Central memory CD8-positive, alpha-beta T cell (primary cell): ENCODE results near the gene MYO1C.

ENCODE experiments used
- ATAC-seq: fragments of 150-1000 bp; cut with Tn5 transposase; replicated peaks from 2 replicates; pipeline ENCODE4 v1.10.0; 2022; ENCODE audit warnings: mild to moderate bottlenecking, moderate FRiP score, moderate number of reproducible peaks; ENCODE audit not compliant: poor library complexity, severe bottlenecking; ENCODE audit errors: extremely low read depth
- DNase-seq, 2 donors: peaks; one replicate each; pipeline ENCODE4 v3.0.0; 2021; ENCODE audit warnings: low spot score in 2 of 2
- H3K27ac Mint-ChIP-seq: one replicate; pipeline ENCODE4 v1.8.0; 2022; ENCODE audit warnings: low read depth, mild to moderate bottlenecking, moderate library complexity, mixed read lengths
- H3K27me3 Mint-ChIP-seq: one replicate; pipeline ENCODE4 v1.8.0; 2022; ENCODE audit warnings: mixed read lengths
- H3K36me3 Mint-ChIP-seq: one replicate; pipeline ENCODE4 v1.8.0; 2022; ENCODE audit warnings: mild to moderate bottlenecking, moderate library complexity, mixed read lengths; ENCODE audit not compliant: insufficient read depth
- H3K4me1 Mint-ChIP-seq: one replicate; pipeline ENCODE4 v1.8.0; 2022; ENCODE audit warnings: mixed read lengths
- H3K4me3 Mint-ChIP-seq: one replicate; pipeline ENCODE4 v1.8.0; 2022; ENCODE audit warnings: mild to moderate bottlenecking, moderate library complexity, mixed read lengths
- H3K9me3 Mint-ChIP-seq: one replicate; pipeline ENCODE4 v1.8.0; 2022; ENCODE audit warnings: mixed read lengths

MYO1C gene

GRCh38 chr17:1474402-1475189 lies 17.9 kb downstream of the MYO1C start:
- Mint-ChIP-seq H3K27me3 (no peaks in the 10 kb centered on the region), H3K9me3 (no peaks in the 10 kb centered on the region), H3K36me3 (peaks cover 4% of the 10 kb centered on the region), H3K4me3 (no peak overlapping the region), H3K27ac (no peak overlapping the region), H3K4me1 (peaks cover 17% of the 10 kb centered on the region)
- DNase-seq (no peak), ATAC-seq (no peak)

- no peak overlapping the region for H3K27ac Mint-ChIP-seq
- peaks cover 2% of the 10 kb centered on the region for H3K36me3 Mint-ChIP-seq
- no peak for DNase-seq
- no peaks in the 10 kb centered on the region for H3K9me3 Mint-ChIP-seq
- no peaks in the 10 kb centered on the region for H3K27me3 Mint-ChIP-seq
- no peak overlapping the region for H3K4me3 Mint-ChIP-seq
- peaks cover 17% of the 10 kb centered on the region for H3K4me1 Mint-ChIP-seq
- peak; percentile 82 for ATAC-seq
Measured at GRCh38 chr17:1473841-1474240, 18.6 kb downstream of the MYO1C start.

- Mint-ChIP-seq H3K4me1 (peaks cover 17% of the 10 kb centered on the region), H3K27me3 (no peaks in the 10 kb centered on the region), H3K4me3 (no peak overlapping the region), H3K9me3 (no peaks in the 10 kb centered on the region), H3K27ac (no peak overlapping the region), H3K36me3 (peaks cover 1% of the 10 kb centered on the region)
- DNase-seq (no peak), ATAC-seq (peak; percentile 29)
Measured at GRCh38 chr17:1473170-1473569, 19.3 kb downstream of the MYO1C start.

GRCh38 chr17:1471911-1472821 lies 20.3 kb downstream of the MYO1C start:
- Mint-ChIP-seq H3K4me1 (peaks cover 17% of the 10 kb centered on the region), H3K27ac (no peak overlapping the region), H3K4me3 (no peak overlapping the region), H3K27me3 (no peaks in the 10 kb centered on the region), H3K36me3 (peaks cover 1% of the 10 kb centered on the region), H3K9me3 (no peaks in the 10 kb centered on the region)
- no peak for DNase-seq
- no peak for ATAC-seq

GRCh38 chr17:1471490-1471889 lies 21.0 kb downstream of the MYO1C start:
- Mint-ChIP-seq H3K27me3 (no peaks in the 10 kb centered on the region), H3K4me1 (peaks cover 17% of the 10 kb centered on the region), H3K36me3 (peaks cover 1% of the 10 kb centered on the region), H3K9me3 (no peaks in the 10 kb centered on the region), H3K27ac (no peak overlapping the region), H3K4me3 (no peak overlapping the region)
- no peak for DNase-seq
- ATAC-seq, result no peak

- DNase-seq (no peak), ATAC-seq (no peak)
- peaks cover 17% of the 10 kb centered on the region for H3K4me1 Mint-ChIP-seq
- no peaks in the 10 kb centered on the region for H3K9me3 Mint-ChIP-seq
- no peaks in the 10 kb centered on the region for H3K27me3 Mint-ChIP-seq
- peaks cover 3% of the 10 kb centered on the region for H3K36me3 Mint-ChIP-seq
- no peak overlapping the region for H3K4me3 Mint-ChIP-seq
- no peak overlapping the region for H3K27ac Mint-ChIP-seq
Measured at GRCh38 chr17:1470755-1471462, 21.6 kb downstream of the MYO1C start.

GRCh38 chr17:1470071-1470754 lies 22.3 kb downstream of the MYO1C start:
- Mint-ChIP-seq H3K4me3 (no peak overlapping the region), H3K36me3 (peaks cover 5% of the 10 kb centered on the region), H3K27me3 (no peaks in the 10 kb centered on the region), H3K27ac (no peak overlapping the region), H3K4me1 (peaks cover 17% of the 10 kb centered on the region), H3K9me3 (no peaks in the 10 kb centered on the region)
- ATAC-seq, result no peak
- DNase-seq, result no peak

GRCh38 chr17:1469231-1469852 lies 23.1 kb downstream of the MYO1C start:
- Mint-ChIP-seq H3K9me3 (no peaks in the 10 kb centered on the region), H3K27me3 (no peaks in the 10 kb centered on the region), H3K27ac (no peak overlapping the region), H3K4me1 (peaks cover 17% of the 10 kb centered on the region), H3K4me3 (no peak overlapping the region), H3K36me3 (peaks cover 7% of the 10 kb centered on the region)
- DNase-seq, result no peak
- ATAC-seq, result no peak

GRCh38 chr17:1467898-1468492 lies 24.5 kb downstream of the MYO1C start:
- DNase-seq (no peak), ATAC-seq (no peak)
- H3K27ac Mint-ChIP-seq, result no peak overlapping the region
- no peak overlapping the region for H3K4me3 Mint-ChIP-seq
- H3K4me1 Mint-ChIP-seq, result peaks cover 13% of the 10 kb centered on the region
- H3K27me3 Mint-ChIP-seq, result no peaks in the 10 kb centered on the region
- peaks cover 12% of the 10 kb centered on the region for H3K36me3 Mint-ChIP-seq
- H3K9me3 Mint-ChIP-seq, result no peaks in the 10 kb centered on the region

- Mint-ChIP-seq H3K4me1 (peaks cover 14% of the 10 kb centered on the region), H3K36me3 (peaks cover 16% of the 10 kb centered on the region), H3K27me3 (no peaks in the 10 kb centered on the region), H3K27ac (no peak overlapping the region), H3K9me3 (no peaks in the 10 kb centered on the region), H3K4me3 (no peak overlapping the region)
- DNase-seq (no peak), ATAC-seq (no peak)
Measured at GRCh38 chr17:1467258-1467657, 25.2 kb downstream of the MYO1C start.

- peaks cover 16% of the 10 kb centered on the region for H3K4me1 Mint-ChIP-seq
- DNase-seq (no peak), ATAC-seq (no peak)
- H3K27ac Mint-ChIP-seq, result no peak overlapping the region
- no peak overlapping the region for H3K4me3 Mint-ChIP-seq
- peaks cover 15% of the 10 kb centered on the region for H3K36me3 Mint-ChIP-seq
- no peaks in the 10 kb centered on the region for H3K9me3 Mint-ChIP-seq
- H3K27me3 Mint-ChIP-seq, result peaks cover 8% of the 10 kb centered on the region
Measured at GRCh38 chr17:1464186-1464585, 28.3 kb downstream of the MYO1C start.
